HG02884 (cell line): ENCODE measurements around the gene NLRP6.
A peak's percentile ranks its signal among the peaks of the same experiment; 100 is the strongest.

Source experiments
- ATAC-seq: cut with Tn5 transposase; IDR thresholded peaks from one replicate; pipeline ENCODE4 v1.9.1; 2021; ENCODE audit warnings: mild to moderate bottlenecking, moderate library complexity; ENCODE audit not compliant: unreplicated experiment

The NLRP6 gene

GRCh38 chr11:255816-256215 is 22.4 kb upstream of the NLRP6 start:
- ATAC-seq: no peak

- ATAC-seq: no peak
Measured at GRCh38 chr11:256952-257737, 21.1 kb upstream of the NLRP6 start.

GRCh38 chr11:257766-258493 is 20.3 kb upstream of the NLRP6 start:
- no peak for ATAC-seq

- ATAC-seq: no peak
Measured at GRCh38 chr11:259413-259812, 18.8 kb upstream of the NLRP6 start.

GRCh38 chr11:261624-262023 is 16.6 kb upstream of the NLRP6 start:
- no peak for ATAC-seq

- ATAC-seq: no peak
Measured at GRCh38 chr11:266676-267439, 11.3 kb upstream of the NLRP6 start.

GRCh38 chr11:267491-267994 is 10.7 kb upstream of the NLRP6 start:
- ATAC-seq: no peak

GRCh38 chr11:268716-269145 is 9.5 kb upstream of the NLRP6 start:
- ATAC-seq: peak; percentile 25

- peak; percentile 72 for ATAC-seq
Measured at GRCh38 chr11:269146-269890, 8.9 kb upstream of the NLRP6 start.

GRCh38 chr11:270451-271318 is 7.5 kb upstream of the NLRP6 start:
- ATAC-seq: no peak

- no peak for ATAC-seq
Measured at GRCh38 chr11:271319-271715, 6.9 kb upstream of the NLRP6 start.

GRCh38 chr11:272195-272930 is 5.8 kb upstream of the NLRP6 start:
- no peak for ATAC-seq

- ATAC-seq: no peak
Measured at GRCh38 chr11:272931-273198, 5.3 kb upstream of the NLRP6 start.

- ATAC-seq: no peak
Measured at GRCh38 chr11:276219-276618, 2.0 kb upstream of the NLRP6 start.

- no peak for ATAC-seq
Measured at GRCh38 chr11:279040-279965, 1.1 kb downstream of the NLRP6 start.

- ATAC-seq: no peak
Measured at GRCh38 chr11:279966-280705, 1.9 kb downstream of the NLRP6 start.

- ATAC-seq: no peak
Measured at GRCh38 chr11:280706-281485, 2.7 kb downstream of the NLRP6 start.
